Erythroblast (primary cell): ENCODE measurements around the gene FPR3.

Experiments used
- DNase-seq, 2 experiments: peaks; one replicate each; lab custom pipeline; 2025; lab: John Stamatoyannopoulos, UW
- GATA1 ChIP-seq: IDR thresholded peaks from 2 replicates; pipeline ENCODE4 v1.6.1; 2011; ENCODE audit warnings: low read depth, mild to moderate bottlenecking, control low read depth, low read length, moderate library complexity
- POLR2A ChIP-seq: IDR thresholded peaks from 2 replicates; pipeline ENCODE4 v1.6.1; 2011; ENCODE audit warnings: mild to moderate bottlenecking, low read length

FPR3 gene

GRCh38 chr19:51824281-51825005 is 29.5 kb downstream of the FPR3 start:
- no peak for TF ChIP-seq POLR2A
- TF ChIP-seq GATA1 = no peak
- no peak for DNase-seq

GRCh38 chr19:51830274-51830673 is 35.3 kb downstream of the FPR3 start:
- DNase-seq = peak in 1 of 2 experiments; percentile 10
- TF ChIP-seq POLR2A = no peak
- no peak for TF ChIP-seq GATA1

GRCh38 chr19:51837145-51837544 is 42.2 kb downstream of the FPR3 start:
- no peak for DNase-seq
- no peak for TF ChIP-seq GATA1
- no peak for TF ChIP-seq POLR2A

GRCh38 chr19:51861870-51862622 is 67.1 kb downstream of the FPR3 start:
- TF ChIP-seq GATA1 = no peak
- no peak for TF ChIP-seq POLR2A
- DNase-seq = no peak

GRCh38 chr19:51873097-51873496 is 78.1 kb downstream of the FPR3 start:
- TF ChIP-seq POLR2A (no peak), GATA1 (no peak)
- DNase-seq = no peak
